Left hindlimb (tissue), 1 donor: Measurements from ENCODE around the gene USP34.
"Not testable (repeated sequence)": the region's sequence is repeated elsewhere in the genome, so short reads cannot be mapped to it uniquely, and the experiment has no call there.

Experiments used
- DNase-seq: peaks from one replicate; pipeline ENCODE4 v3.0.0-alpha.2; 2018

The USP34 gene

DNA sequence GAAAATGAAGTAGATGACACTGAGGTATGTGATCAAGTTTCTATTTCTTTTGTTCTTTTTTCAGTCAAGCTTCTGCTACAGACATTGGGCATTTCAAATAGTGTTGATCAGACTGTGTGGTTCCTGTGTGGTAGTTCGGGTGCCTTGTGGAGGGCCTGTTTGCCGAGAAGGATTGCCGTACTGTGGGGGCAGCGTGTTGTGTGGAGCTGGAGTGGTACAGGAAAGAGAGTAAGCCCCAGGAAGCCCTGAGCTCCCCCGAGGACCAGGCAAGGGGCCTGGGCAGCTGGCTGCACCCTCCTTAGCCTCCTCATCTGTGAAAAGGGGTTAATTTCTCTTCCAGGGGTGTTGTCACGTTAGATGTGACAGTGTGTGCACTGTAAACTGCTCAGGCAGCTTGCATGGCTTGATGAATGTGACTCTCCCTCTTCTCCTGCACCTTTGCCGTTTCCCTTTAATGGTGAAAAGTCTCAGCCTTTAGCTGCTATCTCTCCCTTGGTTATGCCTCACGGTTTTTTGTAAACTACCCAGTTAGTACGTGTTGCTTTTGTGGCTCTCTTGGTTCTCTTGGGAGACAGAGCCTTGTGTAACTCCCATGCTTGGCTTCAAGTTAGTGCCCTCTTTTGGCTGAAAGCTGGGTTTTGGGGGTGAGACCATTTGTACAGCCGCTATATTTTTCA is 289.4 kb downstream of the USP34 start:
- no peak for DNase-seq

- DNase-seq: no peak
These were observed 290.2 kb downstream of the USP34 start for GRCh38 chr2:61180686-61181085.

DNA sequence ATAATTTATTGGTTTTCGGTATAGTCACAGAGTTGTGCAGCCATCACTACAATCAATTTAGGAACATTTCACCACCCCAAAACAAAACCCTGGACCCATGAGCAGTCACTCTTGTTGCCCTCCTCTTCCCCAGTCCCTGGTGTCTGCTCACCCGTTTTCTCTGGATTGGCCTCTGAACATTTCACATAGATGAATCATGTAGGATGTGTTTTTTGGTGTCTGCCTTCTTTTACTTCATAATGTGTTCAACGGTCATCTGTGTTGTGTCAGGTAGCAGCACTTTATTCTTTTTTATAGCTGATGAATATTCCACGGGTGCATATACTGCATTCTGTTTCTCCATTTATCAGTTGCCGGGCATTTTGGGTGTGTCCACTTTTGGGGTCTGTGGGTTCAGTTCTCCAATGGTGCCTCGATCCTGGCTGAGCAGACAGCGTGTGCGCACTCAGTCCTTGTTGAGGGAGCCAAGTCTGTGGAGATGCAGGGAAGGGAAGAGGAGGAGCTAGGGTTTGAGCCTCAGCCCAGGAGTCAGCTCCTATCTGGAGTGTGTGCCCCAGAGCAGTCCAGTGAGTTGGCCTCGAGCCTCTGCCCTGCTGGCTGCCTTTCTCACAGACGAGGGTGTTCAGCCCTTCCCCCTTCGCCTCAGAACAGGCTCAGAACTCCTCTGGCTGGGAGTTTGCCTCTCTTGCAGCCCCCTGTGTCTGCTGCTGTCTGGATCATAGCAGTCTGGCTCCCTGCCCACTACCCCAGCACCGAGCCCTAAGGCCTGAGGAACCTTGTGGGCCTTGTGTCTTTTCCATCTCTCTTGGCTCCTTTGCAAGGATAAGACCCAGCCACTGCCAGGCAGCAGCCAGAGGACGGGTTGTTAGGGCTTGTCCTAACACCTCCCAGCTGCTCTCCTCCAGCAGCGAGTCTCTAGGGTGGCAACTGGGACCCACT is 290.9 kb downstream of the USP34 start:
- DNase-seq: peak; percentile 63

DNA sequence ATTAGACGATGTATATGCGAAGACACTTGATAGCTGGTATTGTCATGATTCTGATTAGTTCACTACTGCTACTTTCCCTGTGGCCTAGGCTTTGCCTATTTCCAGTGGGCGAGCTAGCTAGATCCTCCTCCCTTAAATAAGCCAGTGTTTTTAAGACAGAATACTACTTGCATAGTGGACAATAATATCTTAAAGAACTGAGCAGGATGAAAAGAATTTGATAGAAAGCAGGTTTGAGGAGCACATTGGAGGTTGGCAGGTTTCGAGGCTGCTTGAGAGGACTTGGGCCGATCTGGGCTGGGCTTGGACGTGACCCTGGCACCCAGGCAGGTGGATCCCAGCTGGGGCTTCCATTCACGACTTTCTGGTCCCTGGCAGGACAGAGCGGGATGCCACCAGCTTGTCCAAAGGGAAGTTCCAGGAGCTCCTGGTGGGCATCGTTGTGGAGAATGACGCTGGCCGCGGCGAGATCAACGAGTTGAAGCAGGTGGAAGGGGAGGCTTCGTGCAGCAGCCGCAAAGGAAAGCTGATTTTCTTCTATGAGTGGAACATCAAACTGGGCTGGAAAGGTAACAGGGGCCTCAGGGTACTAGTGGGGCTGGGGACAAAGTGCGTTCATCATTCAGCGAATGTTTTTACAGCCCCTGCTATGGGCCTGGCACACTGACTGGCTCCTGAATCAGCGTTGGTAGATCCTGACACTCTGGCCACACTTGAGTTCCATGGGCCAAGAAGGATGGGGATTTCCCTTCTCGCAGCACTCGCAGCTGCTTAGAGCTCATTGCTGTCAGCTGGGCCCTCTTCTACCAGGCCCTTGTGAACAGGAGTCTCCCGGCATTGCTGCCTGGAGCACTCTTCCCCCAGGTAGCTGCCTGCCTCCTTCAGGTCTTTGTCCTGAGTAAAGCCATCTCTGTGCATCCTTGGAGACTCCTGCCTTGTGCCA is 292.0 kb downstream of the USP34 start:
- no peak for DNase-seq

DNA sequence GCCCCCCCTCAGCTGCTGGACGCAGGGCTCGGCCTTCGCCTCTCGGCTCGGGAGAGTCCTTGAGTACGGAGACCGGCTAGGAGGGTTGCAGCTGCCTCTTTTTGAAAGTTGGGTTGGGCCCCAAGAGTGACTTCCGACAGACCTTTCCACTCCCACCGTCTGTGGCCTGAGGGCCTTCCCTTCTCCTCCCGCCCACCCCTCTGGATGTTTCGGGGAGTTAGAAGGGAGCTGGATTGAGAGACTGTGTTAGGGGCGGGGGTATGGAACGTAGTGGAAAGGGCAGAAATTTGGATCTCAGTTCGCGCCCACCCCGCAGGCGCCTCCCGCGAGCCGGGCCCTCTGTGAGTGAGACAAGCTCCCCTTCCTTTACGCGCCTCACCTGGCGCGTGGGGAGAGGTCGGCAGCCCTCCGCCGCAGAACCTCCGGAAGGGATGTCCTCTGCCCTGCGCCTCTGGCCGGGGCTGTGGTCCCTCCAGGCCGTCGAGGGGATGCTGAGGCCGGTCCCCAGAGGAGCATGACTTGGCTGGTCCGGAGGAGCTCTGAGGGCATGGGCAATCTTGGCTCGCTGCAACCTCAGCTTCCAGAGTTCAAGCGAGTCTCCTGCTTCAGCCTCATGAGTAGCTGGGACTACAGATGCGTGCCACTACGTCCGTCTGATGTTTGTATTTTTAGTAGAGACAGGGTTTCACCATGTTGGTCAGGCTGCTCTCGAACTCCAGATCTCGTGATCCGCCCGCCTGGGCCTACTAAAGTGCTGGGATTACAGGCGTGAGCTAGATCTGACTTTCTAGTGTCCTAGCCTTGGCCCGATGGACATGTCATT is 292.9 kb downstream of the USP34 start:
- no peak for DNase-seq

DNA sequence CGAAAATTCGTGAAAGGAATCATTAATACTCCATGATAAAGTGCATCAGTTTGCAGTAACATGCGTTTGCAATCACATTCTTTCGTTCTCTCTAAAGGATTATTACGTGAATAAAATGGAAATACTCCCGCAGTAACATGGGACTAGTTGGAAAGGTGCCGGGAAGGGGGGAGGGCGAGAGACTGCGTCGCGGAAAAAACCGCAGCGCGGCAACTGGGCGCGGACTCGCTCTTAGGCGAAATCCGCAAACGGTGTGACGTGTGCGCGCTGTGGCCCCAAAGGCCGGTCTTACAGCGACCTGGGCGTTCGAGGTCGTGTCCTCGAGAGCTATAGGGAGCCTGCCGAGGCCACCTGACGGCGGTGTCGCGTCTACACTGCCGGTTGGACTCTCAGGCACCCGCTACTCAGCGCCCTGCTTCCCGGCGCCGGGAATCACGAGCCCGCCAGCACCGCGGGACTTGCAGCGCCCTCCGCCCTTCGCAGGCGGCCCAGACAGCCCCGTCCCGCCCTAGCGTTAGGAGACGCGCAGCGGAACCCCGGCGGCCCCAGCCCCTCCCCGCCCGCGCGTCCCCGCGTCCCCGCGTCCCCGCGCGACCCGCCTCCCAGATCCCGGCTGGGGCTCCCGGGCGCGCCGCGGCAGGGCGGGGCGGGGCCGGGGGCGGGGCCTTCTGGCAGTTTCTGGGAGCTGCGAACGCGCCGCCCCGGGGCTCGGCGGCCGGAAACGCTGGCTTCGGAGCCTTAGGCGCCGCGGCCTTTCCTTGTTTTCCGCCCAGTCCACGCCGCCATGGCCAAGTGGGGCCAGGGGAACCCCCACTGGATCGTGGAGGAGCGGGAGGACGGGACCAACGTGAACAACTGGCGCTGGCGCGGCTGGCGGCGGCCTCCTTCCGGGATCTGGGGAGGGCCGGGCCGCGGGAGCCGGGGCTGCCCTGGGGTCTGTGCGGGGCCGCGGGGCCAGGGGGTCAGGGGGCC is 293.8 kb downstream of the USP34 start:
- DNase-seq: peak; percentile 97

DNA sequence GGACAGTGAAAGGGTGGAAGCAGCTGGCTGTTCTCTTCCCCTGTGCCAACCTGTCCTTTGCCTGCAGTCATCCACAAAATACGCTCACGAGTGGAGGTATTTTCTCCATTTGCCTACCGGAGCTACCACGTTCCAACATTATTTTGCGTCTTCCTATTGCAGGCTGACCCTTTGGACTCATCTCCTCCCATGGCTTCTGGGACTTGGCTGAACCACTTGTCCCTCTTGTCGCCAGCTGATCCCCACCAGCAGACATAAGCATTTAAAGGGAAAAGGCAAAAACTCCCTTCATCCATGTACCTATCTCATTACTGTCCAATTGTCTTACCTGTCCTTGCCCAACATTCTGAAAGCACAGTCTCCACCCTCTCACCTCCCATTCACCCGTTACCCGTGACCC is 295.9 kb downstream of the USP34 start:
- DNase-seq: no peak

DNA sequence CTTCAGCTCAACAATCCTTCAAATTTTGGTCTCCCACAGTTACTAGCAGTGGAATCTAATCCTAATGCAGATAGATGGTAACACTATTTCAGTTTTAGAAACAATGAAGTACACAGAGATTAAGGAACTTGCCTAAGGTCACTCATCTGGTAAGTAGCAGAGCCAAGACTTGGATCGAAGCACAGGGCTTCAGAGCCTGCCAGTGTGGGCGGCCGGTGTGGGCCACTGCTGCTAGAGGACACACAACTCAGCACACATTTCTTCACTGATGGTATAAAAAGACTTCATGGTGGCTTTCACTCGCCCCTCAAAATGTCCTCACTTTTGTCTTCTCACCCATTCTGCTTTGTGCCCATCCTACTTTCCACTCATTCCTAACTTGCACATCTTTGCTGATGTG is 297.8 kb downstream of the USP34 start:
- no peak for DNase-seq

DNA sequence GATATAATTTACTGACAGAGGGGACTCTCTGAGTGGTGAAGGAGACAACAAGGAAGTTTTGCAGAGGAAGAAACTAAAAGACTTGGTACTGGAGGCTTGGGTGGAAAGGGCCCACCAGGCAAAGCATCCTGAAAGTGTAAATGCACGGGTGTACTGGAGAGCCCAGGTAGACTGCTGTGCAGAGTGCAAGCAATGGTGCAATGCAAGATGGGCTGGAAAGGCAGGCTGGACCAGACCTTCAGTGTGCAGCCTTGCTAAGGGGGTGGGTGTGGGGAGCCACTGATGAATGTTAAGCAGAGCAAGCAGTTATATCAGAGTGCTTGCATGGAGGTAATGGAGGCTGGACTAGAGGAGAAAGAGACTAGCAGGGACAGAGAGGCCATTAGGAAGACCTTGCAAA is 298.2 kb downstream of the USP34 start:
- DNase-seq: no peak

- DNase-seq: no peak
These were observed 303.3 kb downstream of the USP34 start for GRCh38 chr2:61167579-61167978.

GRCh38 chr2:61165946-61166345 is 304.9 kb downstream of the USP34 start:
- DNase-seq: no peak

- not testable (repeated sequence) for DNase-seq
These were observed 305.8 kb downstream of the USP34 start for GRCh38 chr2:61165082-61165481.

DNA sequence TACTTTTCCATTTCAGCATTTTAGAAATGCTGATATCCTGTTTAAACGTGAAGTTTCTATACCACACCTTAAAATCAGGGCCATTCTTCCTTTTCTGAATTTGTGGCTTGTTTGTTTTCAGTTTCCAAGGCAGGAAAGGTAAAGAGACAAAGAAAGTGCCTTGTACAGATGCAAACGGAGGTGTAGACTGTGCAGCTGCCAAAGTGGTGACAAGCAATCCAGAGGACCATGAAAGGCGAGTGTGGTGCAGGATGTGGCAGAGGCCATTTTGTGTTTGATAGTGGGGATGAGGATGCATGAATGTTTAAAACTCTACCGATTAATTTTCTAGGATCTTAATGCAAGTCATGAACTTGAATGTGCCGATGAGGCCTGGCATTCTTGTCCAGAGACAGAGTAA is 308.2 kb downstream of the USP34 start:
- no peak for DNase-seq

DNA sequence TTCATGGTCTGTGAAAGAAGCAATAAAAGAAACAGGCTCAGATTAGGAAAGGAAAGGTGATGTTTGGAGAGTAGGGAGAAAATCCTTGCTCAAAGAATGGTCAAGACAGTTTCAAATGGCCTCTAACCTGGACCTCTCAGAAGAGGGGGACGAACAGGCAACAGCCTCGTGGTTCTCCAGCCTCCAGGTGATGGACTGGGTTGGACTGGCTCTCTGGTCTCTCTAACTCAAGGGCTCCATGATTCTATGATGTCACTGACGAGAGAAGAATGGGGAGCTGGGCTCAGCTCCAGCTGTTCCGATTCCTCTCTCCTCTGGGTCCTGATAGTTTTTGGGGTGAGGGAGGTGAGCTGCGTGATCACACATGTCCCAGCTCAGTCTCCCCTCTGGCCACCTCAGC is 309.0 kb downstream of the USP34 start, which contains the start of gene C2orf74:
TSS of gene C2orf74 (plus strand) at position 301 of the 400 bp plus-strand sequence. CDS start 327 bp downstream, outside the sequence.
- DNase-seq: no peak

GRCh38 chr2:61158356-61158955 is 312.4 kb downstream of the USP34 start:
- DNase-seq: no peak

- DNase-seq: no peak
These were observed 313.4 kb downstream of the USP34 start for GRCh38 chr2:61157371-61158003.

- no peak for DNase-seq
These were observed 319.5 kb downstream of the USP34 start for GRCh38 chr2:61151436-61151835.

DNA sequence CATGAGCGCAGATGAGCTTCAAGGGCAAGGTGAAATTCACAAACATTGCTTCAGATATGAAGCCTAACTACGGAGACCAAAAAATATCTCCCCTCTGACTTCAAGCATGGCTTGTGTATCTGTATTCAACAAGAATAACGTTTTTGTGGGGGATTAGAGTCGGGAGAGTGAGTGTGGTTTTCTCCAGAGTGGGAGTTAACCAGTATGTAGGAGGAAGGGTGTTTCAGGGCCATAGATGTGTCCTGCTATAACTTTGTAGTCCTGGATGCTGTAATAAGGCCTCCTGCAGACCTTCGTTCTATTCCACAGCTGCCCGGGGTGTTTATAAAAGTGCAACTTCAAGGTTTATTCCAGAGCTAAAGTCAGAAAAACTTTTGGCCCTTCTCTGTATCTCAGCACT is 321.8 kb downstream of the USP34 start:
- no peak for DNase-seq

- DNase-seq: not testable (repeated sequence)
These were observed 322.8 kb downstream of the USP34 start for GRCh38 chr2:61148091-61148490.

GRCh38 chr2:61145990-61146389 is 324.9 kb downstream of the USP34 start:
- no peak for DNase-seq
